Gastrocnemius medialis (tissue), 4 donors: ENCODE data around the gene HNRNPR. TPM values are rescaled to one million over a fixed set of nuclear protein-coding genes. Genes with fewer than 3 reads are reported as not detected.
"Not testable (repeated sequence)": the region's sequence is repeated elsewhere in the genome, so short reads cannot be mapped to it uniquely, and the experiment has no call there.

Source experiments
- ATAC-seq, 2 donors: fragments of 150-250 bp; one replicate each; pipeline ENCODE4 v1.9.1; 2016
- DNase-seq, 2 donors: peaks; one replicate each; pipeline ENCODE4 v3.0.0-alpha.2; 2019
- H3K27ac ChIP-seq, 4 donors: fragments of 200-600 bp; sonication (generic); 1 replicate in 1 of 4; 2 replicates in 3 of 4; pipeline ENCODE4 v1.5.1; 2016 to 2018; ENCODE audit warnings: mild to moderate bottlenecking in 2 of 4, moderate library complexity in 1 of 4
- H3K27me3 ChIP-seq, 3 donors: fragments of 200-600 bp; sonication (generic) in 2 of 3; 1 replicate in 1 of 3; 2 replicates in 2 of 3; pipeline versions ENCODE4 v1.5.1 to v1.6.0; 2016 to 2019; ENCODE audit warnings: mild to moderate bottlenecking in 1 of 3, moderate library complexity in 1 of 3
- H3K36me3 ChIP-seq, 2 donors: fragments of 200-600 bp; sonication (generic) in 1 of 2; one replicate each; pipeline ENCODE4 v1.5.1; 2017 to 2018
- H3K4me1 ChIP-seq, 2 donors: fragments of 200-600 bp; sonication (generic) in 1 of 2; one replicate each; pipeline ENCODE4 v1.5.1; 2016 to 2017; ENCODE audit warnings: mild to moderate bottlenecking in 2 of 2
- H3K4me3 ChIP-seq, 4 donors: fragments of 200-600 bp; sonication (generic) in 3 of 4; 1 replicate in 1 of 4; 2 replicates in 3 of 4; pipeline ENCODE4 v1.5.1; 2016 to 2019; ENCODE audit warnings: mild to moderate bottlenecking in 2 of 4
- H3K9me3 ChIP-seq, 3 donors: fragments of 200-600 bp; sonication (generic) in 2 of 3; 1 replicate in 1 of 3; 2 replicates in 2 of 3; pipeline ENCODE4 v1.5.1; 2016 to 2019
- POLR2A ChIP-seq, 2 donors: fragments of 450-650 bp; IDR thresholded peaks; one replicate each; pipeline ENCODE4 v1.6.1; 2017; ENCODE audit warnings: antibody characterized with exemption in 2 of 2, mild to moderate bottlenecking in 2 of 2, moderate library complexity in 2 of 2
- in situ Hi-C, 4 donors: fragments of 200-750 bp; cut with MboI; loops; one replicate each; pipeline versions ENCODE4 v1.15.0 to v1.8.0; 2017; ENCODE audit warnings: low sequenced_read_pairs in 4 of 4
- intact Hi-C: fragments of 100-400 bp; cut with DNase I; formaldehyde crosslinking; loops from one replicate; pipeline ENCODE4 v1.15.1; 2023; ENCODE audit warnings: low total_unique reads
- total RNA-seq, 4 donors: library from RNA; depleted of rRNA; stranded (reverse); fragments of >200 nt; gene quantifications; one replicate each; pipeline versions ENCODE4 v1.1.0 to v1.2.3, GENCODE V29; 2016
- TF ChIP-seq, protein P1 (sequence below), 5 experiments: fragments of 450-650 bp in 3 of 5; fragments of 200-600 bp in 2 of 5; sonication (generic) in 2 of 5; IDR thresholded peaks in 4 of 5; conservative IDR thresholded peaks in 1 of 5; 1 replicate in 4 of 5; 2 replicates in 1 of 5; pipeline ENCODE4 v1.5.1; 2016 to 2019; ENCODE audit warnings: antibody characterized with exemption in 5 of 5, mild to moderate bottlenecking in 3 of 5, moderate library complexity in 3 of 5

The HNRNPR gene
- total RNA-seq, 4 donors from 2014 or later = 36.5 to 56.3 (median 44.5) TPM

DNA sequence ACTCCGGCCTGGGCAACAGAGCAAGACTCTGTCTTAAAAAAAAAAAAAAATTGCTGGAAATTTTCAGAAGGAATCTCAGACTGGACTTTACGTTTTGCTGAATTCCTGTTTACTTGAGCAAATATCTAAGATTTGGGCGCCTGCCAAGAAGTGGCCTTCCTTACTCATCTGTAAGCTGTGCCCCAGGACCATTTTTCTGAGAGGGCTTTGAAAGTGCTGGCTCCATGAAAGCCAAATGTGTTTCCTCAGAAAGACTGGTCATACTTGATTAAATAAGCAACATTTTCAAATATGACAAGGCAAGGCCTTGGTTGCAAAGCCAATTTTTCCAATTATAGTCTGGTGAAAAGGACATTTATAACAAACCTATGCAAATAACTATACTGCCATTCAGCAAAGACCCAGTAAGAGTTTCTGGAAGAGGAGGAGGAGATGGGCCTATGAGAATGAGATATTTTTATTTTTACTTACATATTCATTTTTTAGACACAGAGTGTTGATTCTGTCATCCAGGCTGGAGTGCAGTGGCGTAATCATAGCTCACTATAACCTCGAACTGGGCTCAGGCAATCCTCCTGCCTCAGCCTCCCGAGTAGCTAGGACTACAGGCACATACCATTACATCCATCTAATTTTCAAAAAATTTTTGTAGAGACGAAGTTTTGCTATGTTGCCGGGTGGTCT lies 70.5 kb downstream of the HNRNPR start:
- intact Hi-C loops (no loop called here), in situ Hi-C loops (no loop called here)
- Histone ChIP-seq H3K4me1 (no peaks in the 10 kb centered on the region), H3K4me3 (no peak overlapping the region), H3K27ac (no peak overlapping the region), H3K27me3 (peaks cover 13 to 28% (median 23%) of the 10 kb centered on the region in 3 donors), H3K9me3 (no peaks in the 10 kb centered on the region), H3K36me3 (no peaks in the 10 kb centered on the region)
- no peak for DNase-seq
- ATAC-seq = no peak
- no peak for TF ChIP-seq POLR2A (IDR thresholded peaks at IDR 0.05)
- TF ChIP-seq, protein P1, sequence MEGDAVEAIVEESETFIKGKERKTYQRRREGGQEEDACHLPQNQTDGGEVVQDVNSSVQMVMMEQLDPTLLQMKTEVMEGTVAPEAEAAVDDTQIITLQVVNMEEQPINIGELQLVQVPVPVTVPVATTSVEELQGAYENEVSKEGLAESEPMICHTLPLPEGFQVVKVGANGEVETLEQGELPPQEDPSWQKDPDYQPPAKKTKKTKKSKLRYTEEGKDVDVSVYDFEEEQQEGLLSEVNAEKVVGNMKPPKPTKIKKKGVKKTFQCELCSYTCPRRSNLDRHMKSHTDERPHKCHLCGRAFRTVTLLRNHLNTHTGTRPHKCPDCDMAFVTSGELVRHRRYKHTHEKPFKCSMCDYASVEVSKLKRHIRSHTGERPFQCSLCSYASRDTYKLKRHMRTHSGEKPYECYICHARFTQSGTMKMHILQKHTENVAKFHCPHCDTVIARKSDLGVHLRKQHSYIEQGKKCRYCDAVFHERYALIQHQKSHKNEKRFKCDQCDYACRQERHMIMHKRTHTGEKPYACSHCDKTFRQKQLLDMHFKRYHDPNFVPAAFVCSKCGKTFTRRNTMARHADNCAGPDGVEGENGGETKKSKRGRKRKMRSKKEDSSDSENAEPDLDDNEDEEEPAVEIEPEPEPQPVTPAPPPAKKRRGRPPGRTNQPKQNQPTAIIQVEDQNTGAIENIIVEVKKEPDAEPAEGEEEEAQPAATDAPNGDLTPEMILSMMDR (IDR thresholded peaks at IDR 0.05 in 4 of 5, conservative IDR thresholded peaks at IDR 0.05 in 1 of 5) = no peak

DNA sequence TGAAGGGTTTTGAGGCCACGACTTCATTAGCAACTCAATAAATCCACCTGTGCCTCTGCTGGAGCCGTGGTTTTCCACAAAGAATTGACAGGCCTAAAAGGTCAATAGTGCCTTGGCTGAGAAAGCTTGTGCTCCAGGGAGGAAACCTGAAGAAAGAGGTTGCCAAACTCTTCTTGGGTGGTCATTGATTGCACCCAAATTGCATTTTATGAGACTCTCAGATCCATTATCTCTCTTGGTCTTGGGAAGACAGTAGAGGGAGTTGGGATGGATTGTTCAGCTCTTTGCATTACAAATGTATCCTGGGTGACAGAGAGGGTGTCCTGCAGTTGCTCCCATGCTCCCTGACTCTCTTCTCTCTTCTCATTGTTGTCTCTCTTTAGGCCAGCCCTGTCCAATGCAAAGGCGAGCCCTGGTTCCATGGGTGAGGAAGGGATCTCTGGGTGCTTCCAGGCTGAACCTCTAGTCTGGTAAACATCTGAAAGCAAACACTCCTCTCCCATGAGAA lies 80.7 kb downstream of the HNRNPR start:
- H3K9me3 ChIP-seq = no peaks in the 10 kb centered on the region
- no peak overlapping the region for H3K4me3 ChIP-seq
- ATAC-seq (no peak), DNase-seq (no peak)
- TF ChIP-seq, protein P1 (IDR thresholded peaks at IDR 0.05 in 4 of 5, conservative IDR thresholded peaks at IDR 0.05 in 1 of 5) = no peak
- TF ChIP-seq POLR2A (IDR thresholded peaks at IDR 0.05) = no peak
- intact Hi-C loops (no loop called here), in situ Hi-C loops (no loop called here)
- H3K4me1 ChIP-seq = no peaks in the 10 kb centered on the region
- no peaks in the 10 kb centered on the region for H3K27me3 ChIP-seq
- H3K27ac ChIP-seq = no peak overlapping the region
- no peaks in the 10 kb centered on the region for H3K36me3 ChIP-seq

DNA sequence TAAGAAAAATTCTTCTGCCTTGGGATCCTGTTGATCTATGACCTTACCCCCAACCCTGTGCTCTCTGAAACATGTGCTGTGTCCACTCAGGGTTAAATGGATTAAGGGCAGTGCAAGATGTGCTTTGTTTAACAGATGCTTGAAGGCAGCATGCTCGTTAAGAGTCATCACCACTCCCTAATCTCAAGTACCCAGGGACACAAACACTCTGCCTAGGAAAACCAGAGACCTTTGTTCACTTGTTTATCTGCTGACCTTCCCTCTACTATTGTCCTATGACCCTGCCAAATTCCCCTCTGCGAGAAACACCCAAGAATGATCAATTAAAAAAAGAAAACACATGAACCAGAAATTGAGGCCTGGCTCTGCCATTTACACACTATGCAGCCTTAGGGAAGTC lies 86.0 kb downstream of the HNRNPR start:
- H3K36me3 ChIP-seq, ATAC-seq, H3K9me3 ChIP-seq, H3K4me1 ChIP-seq, DNase-seq, H3K27me3 ChIP-seq, H3K27ac ChIP-seq, in situ Hi-C loops, H3K4me3 ChIP-seq, intact Hi-C loops: not testable (repeated sequence)

DNA sequence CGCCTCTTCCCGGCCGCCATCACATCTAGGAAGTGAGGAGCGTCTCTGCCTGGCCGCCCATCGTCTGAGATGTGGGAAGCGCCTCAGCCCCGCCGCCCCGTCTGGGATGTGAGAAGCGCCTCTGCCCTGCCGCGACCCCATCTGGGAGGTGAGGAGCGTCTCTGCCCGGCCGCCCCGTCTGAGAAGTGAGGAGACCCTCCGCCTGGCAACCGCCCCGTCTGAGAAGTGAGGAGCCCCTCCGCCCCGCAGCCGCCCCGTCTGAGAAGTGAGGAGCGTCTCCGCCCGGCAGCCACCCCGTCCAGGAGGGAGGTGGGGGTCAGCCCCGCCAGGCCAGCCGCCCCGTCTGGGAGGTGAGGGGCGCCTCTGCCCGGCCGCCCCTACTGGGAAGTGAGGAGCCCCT lies 86.7 kb downstream of the HNRNPR start:
- DNase-seq, H3K36me3 ChIP-seq, in situ Hi-C loops, H3K27ac ChIP-seq, ATAC-seq, H3K9me3 ChIP-seq, intact Hi-C loops, H3K27me3 ChIP-seq, H3K4me1 ChIP-seq, H3K4me3 ChIP-seq: not testable (repeated sequence)

Other genes with a start within 250 kb of the HNRNPR start
- 1 to 10 TPM; 4.1 to 5.4 (median 4.9) TPM for gene LUZP1, start 175.4 kb downstream of the HNRNPR start, total RNA-seq
- not detected for gene HTR1D, start 126.8 kb downstream of the HNRNPR start, total RNA-seq
- gene ZNF436, start 25.6 kb upstream of the HNRNPR start, total RNA-seq = 1 to 10 TPM; 6.0 to 7.1 (median 6.8) TPM
- gene TCEA3, start 80.5 kb upstream of the HNRNPR start, total RNA-seq = 100 to 1,000 TPM; 128 to 242 (median 179) TPM
- gene ASAP3, start 139.9 kb upstream of the HNRNPR start, total RNA-seq = 100 to 1,000 TPM in 2 of 4 donors, 10 to 100 TPM in 2; 55.5 to 129 (median 93.2) TPM
- under 1 TPM in 1 of 4 donors, not detected in 3; 0.40 TPM for gene E2F2, start 186.9 kb upstream of the HNRNPR start, total RNA-seq
- 100 to 1,000 TPM in 1 of 4 donors, 10 to 100 TPM in 3; 67.9 to 124 (median 83.0) TPM for gene ID3, start 215.2 kb upstream of the HNRNPR start, total RNA-seq